ENCODE results near the gene CASQ1.

DNA sequence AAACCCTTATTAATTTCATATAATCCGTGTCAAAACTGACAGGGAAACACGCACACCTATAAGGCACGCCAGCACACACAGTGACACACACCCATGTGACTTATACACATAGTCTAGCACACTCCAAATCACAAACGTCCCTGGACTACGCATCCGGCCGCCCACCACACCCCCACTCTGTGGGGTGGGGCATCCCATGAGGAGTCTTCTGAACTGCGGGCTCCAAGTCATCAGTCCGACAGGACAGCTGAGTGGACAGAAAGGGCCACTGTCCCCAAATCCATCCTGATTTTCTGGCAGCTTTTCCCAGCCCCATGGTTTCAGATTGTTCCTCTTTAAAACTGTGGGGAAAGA, 15.6 kb downstream of the CASQ1 start:
- TF ChIP-seq CTCF (conservative IDR thresholded peaks at IDR 0.05 in 1 of 2, IDR thresholded peaks at IDR 0.05 in 1 of 2; ENCODE audit: extremely low read depth in 1 of 2, insufficient read depth in 1 of 2, low read depth in 1 of 2, low read length in 2 of 2) (no peak), EZH2 (IDR thresholded peaks at IDR 0.05; ENCODE audit: borderline replicate concordance, low read length) (no peak)
